IMR-90 (cell line): ENCODE measurements around the gene NUPR1. TPM values are rescaled to one million over a fixed set of nuclear protein-coding genes. Genes with fewer than 3 reads are reported as not detected.

Experiments used
- ATAC-seq: fragments of 200-7000 bp; cut with Tn5 transposase; 2 replicates; pipeline ENCODE4 v1.9.1; 2020; ENCODE audit warnings: low read depth, mild to moderate bottlenecking, moderate library complexity
- BruUV-seq: library from RNA; stranded (reverse); fragments of 400-500 nt; replicated peaks from 2 replicates; lab custom pipeline; 2021; lab: Mats Ljungman, UMichigan
- CTCF ChIA-PET: fragments of 300-600 bp; formaldehyde crosslinking; extraction: SDS; loops from one replicate; lab custom pipeline; 2021; ENCODE audit warnings: antibody characterized with exemption; lab: Yijun Ruan, JAX
- POLR2A ChIA-PET: fragments of 300-600 bp; sonication (Branson Sonifier 250); formaldehyde crosslinking; loops from one replicate; lab custom pipeline; 2022; ENCODE audit warnings: antibody characterized with exemption; ENCODE audit not compliant: unreplicated experiment; lab: Charles Lee
- DNase-seq: peaks from one replicate; pipeline ENCODE4 v3.0.0; 2013
- H2AFZ ChIP-seq: replicated peaks from 2 replicates; pipeline ENCODE3; 2013; ENCODE audit warnings: low read length, mild to moderate bottlenecking; ENCODE audit not compliant: poor library complexity
- H2AK5ac ChIP-seq: 2 replicates; pipeline ENCODE4 v1.6.1; 2013; ENCODE audit warnings: low read depth, low read length, inconsistent platforms
- H2AK9ac ChIP-seq: replicated peaks from 2 replicates; pipeline ENCODE3; 2013; ENCODE audit warnings: mild to moderate bottlenecking, low read depth, low read length, moderate library complexity; ENCODE audit not compliant: poor library complexity
- H2BK120ac ChIP-seq: 2 replicates; pipeline ENCODE4 v1.6.1; 2013; ENCODE audit warnings: low read depth, low read length, inconsistent platforms
- H2BK15ac ChIP-seq: 3 replicates; pipeline ENCODE4 v1.6.1; 2013; ENCODE audit warnings: low read depth, low read length, inconsistent platforms
- H2BK20ac ChIP-seq: 2 replicates; pipeline ENCODE4 v1.6.1; 2013; ENCODE audit warnings: low read depth, mild to moderate bottlenecking, inconsistent platforms, low read length, moderate library complexity
- H2BK5ac ChIP-seq: 2 replicates; pipeline ENCODE4 v1.6.1; 2013; ENCODE audit warnings: mild to moderate bottlenecking, low read depth, low read length, inconsistent platforms; ENCODE audit not compliant: poor library complexity, severe bottlenecking
- H3K14ac ChIP-seq: replicated peaks from 2 replicates; pipeline ENCODE4 v1.6.1; 2013; ENCODE audit warnings: low read depth, low read length, inconsistent platforms
- H3K18ac ChIP-seq: 2 replicates; pipeline ENCODE4 v1.6.1; 2013; ENCODE audit warnings: low read depth, low read length, control low read depth
- H3K23ac ChIP-seq: 2 replicates; pipeline ENCODE4 v1.6.1; 2013; ENCODE audit warnings: low read depth, low read length, inconsistent platforms
- H3K27ac ChIP-seq: 2 replicates; pipeline ENCODE4 v1.5.1; 2013; ENCODE audit warnings: mild to moderate bottlenecking, control low read depth, low read length; ENCODE audit not compliant: insufficient read depth
- H3K27me3 ChIP-seq: 2 replicates; pipeline ENCODE4 v1.6.1; 2013; ENCODE audit warnings: low read length; ENCODE audit not compliant: control insufficient read depth, insufficient read depth
- H3K36me3 ChIP-seq: 2 replicates; pipeline ENCODE4 v1.6.1; 2013; ENCODE audit warnings: low read length, mixed read lengths; ENCODE audit not compliant: control insufficient read depth, insufficient read depth
- H3K4ac ChIP-seq: 2 replicates; pipeline ENCODE4 v1.6.1; 2013; ENCODE audit warnings: low read depth, low read length, inconsistent platforms
- H3K4me1 ChIP-seq: 2 replicates; pipeline ENCODE4 v1.6.1; 2013; ENCODE audit warnings: low read length, mixed read lengths; ENCODE audit not compliant: control insufficient read depth, insufficient read depth
- H3K4me2 ChIP-seq: 2 replicates; pipeline ENCODE4 v1.6.1; 2013; ENCODE audit warnings: low read depth, mild to moderate bottlenecking, control low read depth, low read length, moderate library complexity
- H3K4me3 ChIP-seq: 2 replicates; pipeline ENCODE4 v1.5.1; 2013; ENCODE audit warnings: low read depth, mild to moderate bottlenecking, control low read depth, low read length, moderate library complexity; ENCODE audit not compliant: insufficient read depth
- H3K56ac ChIP-seq: 2 replicates; pipeline ENCODE4 v1.6.1; 2013; ENCODE audit warnings: low read length, inconsistent platforms; ENCODE audit not compliant: insufficient read depth; ENCODE audit errors: extremely low read depth
- H3K79me1 ChIP-seq, 2 experiments: 2 replicates each; pipeline ENCODE4 v1.6.1; 2013; ENCODE audit warnings: low read length in 2 of 2, inconsistent platforms in 1 of 2, low read depth in 1 of 2
- H3K9ac ChIP-seq: 2 replicates; pipeline ENCODE4 v1.6.1; 2013; ENCODE audit warnings: low read depth, low read length, control low read depth
- H3K9me1 ChIP-seq: 2 replicates; pipeline ENCODE4 v1.6.1; 2013; ENCODE audit warnings: low read length, inconsistent platforms; ENCODE audit not compliant: insufficient read depth
- H3K9me3 ChIP-seq: 2 replicates; pipeline ENCODE4 v1.6.1; 2013; ENCODE audit warnings: low read length; ENCODE audit not compliant: control insufficient read depth, insufficient read depth
- H4K20me1 ChIP-seq: 2 replicates; pipeline ENCODE4 v1.6.1; 2013; ENCODE audit warnings: low read length, inconsistent platforms; ENCODE audit not compliant: insufficient read depth
- H4K5ac ChIP-seq: 2 replicates; pipeline ENCODE4 v1.6.1; 2013; ENCODE audit warnings: mild to moderate bottlenecking, low read depth, low read length, control low read depth
- H4K8ac ChIP-seq, 2 experiments: 2 replicates each; pipeline ENCODE4 v1.6.1; 2013; ENCODE audit warnings: low read depth in 2 of 2, low read length in 2 of 2, control low read depth in 1 of 2, inconsistent platforms in 1 of 2
- H4K91ac ChIP-seq: 2 replicates; pipeline ENCODE4 v1.6.1; 2013; ENCODE audit warnings: low read depth, low read length, inconsistent platforms; ENCODE audit not compliant: insufficient read depth
- RAD21 ChIP-seq: IDR thresholded peaks from 2 replicates; pipeline ENCODE4 v1.6.1; 2012; ENCODE audit warnings: low read length, improper control_type of control experiment
- RCOR1 ChIP-seq: IDR thresholded peaks from 2 replicates; pipeline ENCODE4 v1.6.1; 2012; ENCODE audit warnings: mild to moderate bottlenecking, low read length, improper control_type of control experiment; ENCODE audit not compliant: insufficient replicate concordance
- SMC3 ChIP-seq: fragments of 150-350 bp; IDR thresholded peaks from 2 replicates; pipeline ENCODE4 v1.6.1; 2016; ENCODE audit warnings: low read depth, mild to moderate bottlenecking, antibody characterized with exemption, low read length, moderate library complexity
- WGBS, 2 experiments: methylation state at CpG; one replicate each; pipeline versions ENCODE4 v1.1.5 to v1.1.7; 2013; ENCODE audit warnings: missing lambda C conversion rate in 2 of 2; ENCODE audit not compliant: insufficient read length in 1 of 2; ENCODE audit errors: extremely low coverage in 2 of 2; 5-methylcytosine and 5-hydroxymethylcytosine counted together
- dilution Hi-C: fragments of 300-500 bp; cut with HindIII; formaldehyde crosslinking; loops from one replicate; pipeline ENCODE4 v1.14.3; 2018; ENCODE audit warnings: low sequenced_read_pairs; ENCODE audit not compliant: unreplicated experiment
- in situ Hi-C: fragments of 300-500 bp; cut with MboI; formaldehyde crosslinking; loops from 3 replicates; pipeline ENCODE4 v1.14.3; 2019; ENCODE audit warnings: low sequenced_read_pairs, inconsistent platforms, mixed read lengths
- intact Hi-C: fragments of 100-400 bp; cut with micrococcal nuclease; formaldehyde crosslinking; loops from 2 replicates; pipeline ENCODE4 v1.10.0; 2022
- polyA plus RNA-seq, 3 experiments: library from polyadenylated mRNA; depleted of rRNA; stranded (reverse); fragments of >200 nt; gene quantifications; 2 replicates each; pipeline ENCODE4 v1.2.3, GENCODE V29; 2012; ENCODE audit warnings: low replicate concordance in 1 of 3
- total RNA-seq: library from RNA; depleted of rRNA; stranded (reverse); fragments of >200 nt; gene quantifications from 2 replicates; pipeline ENCODE4 v1.2.3, GENCODE V29; 2012
- TF ChIP-seq, protein P1 (sequence below): conservative IDR thresholded peaks from 2 replicates; pipeline ENCODE4 v1.5.1; 2012; ENCODE audit warnings: mild to moderate bottlenecking, low read depth, low read length, improper control_type of control experiment

NUPR1 gene
- total and polyA plus RNA-seq, 2 of the 4 experiments (the other 2 are of a cell fraction): 10.2 to 27.9 TPM

DNA sequence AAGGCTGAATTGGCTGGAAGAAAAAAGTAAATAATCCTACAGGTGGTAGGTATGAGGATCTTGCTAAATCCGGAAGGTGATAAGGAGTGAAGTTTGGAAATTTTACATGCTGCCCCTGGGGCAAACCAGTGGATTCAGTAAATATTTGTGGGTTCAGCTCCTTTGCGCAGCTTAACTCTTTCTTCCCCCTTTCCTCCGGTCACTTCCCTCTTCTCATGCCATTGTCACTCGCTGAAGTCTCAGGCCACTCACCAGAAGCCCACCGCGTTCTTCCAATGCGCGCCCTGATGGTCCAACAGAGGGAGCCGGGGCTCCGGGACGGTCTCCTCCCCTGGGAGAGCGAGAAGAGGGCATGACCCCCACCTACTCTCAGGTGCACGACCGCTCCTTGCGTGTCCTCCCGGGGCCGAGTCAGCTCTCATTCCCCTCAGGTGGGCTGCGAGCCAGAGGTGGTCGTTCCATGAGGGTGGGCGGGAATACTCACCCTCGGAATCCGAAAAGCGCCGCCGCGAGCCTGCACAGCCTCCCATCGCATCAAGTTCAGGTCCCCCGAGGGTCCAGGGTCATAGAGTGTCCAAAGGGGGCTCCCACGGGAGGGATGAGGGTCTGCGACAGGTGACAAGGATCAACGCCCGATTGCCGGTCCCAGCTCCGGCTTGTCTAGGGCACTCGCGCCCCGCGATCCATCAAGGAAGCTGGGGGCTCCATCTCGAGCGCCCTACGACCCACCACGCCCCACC, 47.4 kb downstream of the NUPR1 start:
- ChIA-PET CTCF (interaction anchor here (0.6 to 0.7 kb wide), 2 partner anchors 13 to 48 kb away, joined by 3 read pairs; no protein-coding TSS in a partner anchor), POLR2A (interaction anchor here (0.6 kb wide), 1 partner anchor 20 kb away, joined by 3 read pairs; no protein-coding TSS in a partner anchor)
- 0 out of 2 replicates have a peak, but pooled peaks cover 2% of the 10 kb centered on the region for H3K9me1 ChIP-seq
- H3K18ac ChIP-seq: peak overlapping the region; percentile 49; the same call in 1 of the 2 replicates
- H2BK5ac ChIP-seq: peak overlapping the region; percentile 29
- H4K5ac ChIP-seq: peak overlapping the region; percentile 82
- peak overlapping the region; percentile 18; the same call in 1 of the 3 replicates for H2BK15ac ChIP-seq
- peak overlapping the region; percentile 75 for H3K4ac ChIP-seq
- no TSS peak for BruUV-seq
- 0 out of 2 replicates have a peak overlapping the region, but pooled peaks have one; percentile 8 for H2BK20ac ChIP-seq
- H3K27ac ChIP-seq: peak overlapping the region; percentile 100
- TF ChIP-seq, protein P1, sequence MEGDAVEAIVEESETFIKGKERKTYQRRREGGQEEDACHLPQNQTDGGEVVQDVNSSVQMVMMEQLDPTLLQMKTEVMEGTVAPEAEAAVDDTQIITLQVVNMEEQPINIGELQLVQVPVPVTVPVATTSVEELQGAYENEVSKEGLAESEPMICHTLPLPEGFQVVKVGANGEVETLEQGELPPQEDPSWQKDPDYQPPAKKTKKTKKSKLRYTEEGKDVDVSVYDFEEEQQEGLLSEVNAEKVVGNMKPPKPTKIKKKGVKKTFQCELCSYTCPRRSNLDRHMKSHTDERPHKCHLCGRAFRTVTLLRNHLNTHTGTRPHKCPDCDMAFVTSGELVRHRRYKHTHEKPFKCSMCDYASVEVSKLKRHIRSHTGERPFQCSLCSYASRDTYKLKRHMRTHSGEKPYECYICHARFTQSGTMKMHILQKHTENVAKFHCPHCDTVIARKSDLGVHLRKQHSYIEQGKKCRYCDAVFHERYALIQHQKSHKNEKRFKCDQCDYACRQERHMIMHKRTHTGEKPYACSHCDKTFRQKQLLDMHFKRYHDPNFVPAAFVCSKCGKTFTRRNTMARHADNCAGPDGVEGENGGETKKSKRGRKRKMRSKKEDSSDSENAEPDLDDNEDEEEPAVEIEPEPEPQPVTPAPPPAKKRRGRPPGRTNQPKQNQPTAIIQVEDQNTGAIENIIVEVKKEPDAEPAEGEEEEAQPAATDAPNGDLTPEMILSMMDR: peak; percentile 30; the same call in 1 of the 2 replicates
- TF ChIP-seq RCOR1: no peak
- TF ChIP-seq RAD21: peak; percentile 5; the same call in 1 of the 2 replicates
- 0 out of 2 replicates have a peak, but pooled peaks have one; percentile 14 for TF ChIP-seq SMC3
- intact Hi-C loops (loop anchor here (5.0 kb wide), 1 partner anchor 46 kb away; the partner anchor contains the start of gene NUPR1), in situ Hi-C loops (no loop called here), dilution Hi-C loops (no loop called here)
- H3K14ac ChIP-seq: peak overlapping the region; percentile 75
- peak overlapping the region; percentile 31; the same call in 1 of the 2 replicates for H2AK5ac ChIP-seq
- H3K36me3 ChIP-seq: peaks cover 17% of the 10 kb centered on the region
- peak; percentile 54 for ATAC-seq
- H4K20me1 ChIP-seq: no peaks in the 10 kb centered on the region
- DNase-seq: no peak
- no peaks in the 10 kb centered on the region for H3K9me3 ChIP-seq
- peaks cover 0 to 13% of the 10 kb centered on the region in 2 experiments; a peak in 3 of 4 replicates for H3K79me1 ChIP-seq
- 0% methylated on average over 10 of the region's 42 CpGs; no CpG with 5 or more reads in 1 of the 2 experiments for WGBS, 2 experiments
- H2AK9ac ChIP-seq: peak overlapping the region; percentile 83
- H3K4me3 ChIP-seq: peak overlapping the region; percentile 97
- peak overlapping the region; percentile 93; the same call in 1 of the 2 replicates for H3K23ac ChIP-seq
- peak overlapping the region; percentile 71 for H4K91ac ChIP-seq
- H3K27me3 ChIP-seq: no peaks in the 10 kb centered on the region; the same call in 1 of the 2 replicates
- peak overlapping the region; percentile 100 for H3K9ac ChIP-seq
- peak overlapping the region; percentile 87 for H3K4me2 ChIP-seq
- peak overlapping the region; percentile 16; the same call in 1 of the 2 replicates for H2BK120ac ChIP-seq
- no peaks in the 10 kb centered on the region for H3K4me1 ChIP-seq
- H3K56ac ChIP-seq: peak overlapping the region; percentile 47; the same call in 1 of the 2 replicates
- peak overlapping the region; percentile 98 for H2AFZ ChIP-seq
- peak overlapping the region; percentile 87 to 92 for H4K8ac ChIP-seq
